HL-60 (cell line): ENCODE data around the gene RHOU.

Experiments used
- DNase-seq, 2 experiments: peaks; one replicate each; pipeline ENCODE4 v3.0.0-alpha.2; 2010 to 2020; ENCODE audit warnings: low read depth in 1 of 2, low spot score in 1 of 2
- H3K27ac ChIP-seq: fragments of 250-450 bp; sonication (Bioruptor Pico); replicated peaks from 2 replicates; pipeline ENCODE4 v1.5.1; 2020; ENCODE audit warnings: mild to moderate bottlenecking, moderate library complexity
- H3K27me3 ChIP-seq: fragments of 250-450 bp; sonication (Bioruptor Pico); 2 replicates; pipeline ENCODE4 v1.5.1; 2021; ENCODE audit warnings: mild to moderate bottlenecking, moderate library complexity; ENCODE audit not compliant: insufficient read depth, poor library complexity, severe bottlenecking
- H3K4me3 ChIP-seq: replicated peaks from 2 replicates; pipeline ENCODE4 v1.5.1; 2011; ENCODE audit warnings: mild to moderate bottlenecking, control low read depth, low read length; ENCODE audit not compliant: insufficient read depth
- GABPA ChIP-seq: IDR thresholded peaks from 2 replicates; pipeline ENCODE4 v1.6.1; 2012; ENCODE audit warnings: low read depth
- POLR2AphosphoS5 ChIP-seq: IDR thresholded peaks from 2 replicates; pipeline ENCODE4 v1.6.1; 2012; ENCODE audit warnings: low read depth
- SPI1 ChIP-seq: IDR thresholded peaks from 2 replicates; pipeline ENCODE4 v1.6.1; 2012; ENCODE audit warnings: low read depth, mild to moderate bottlenecking, borderline replicate concordance
- TF ChIP-seq, protein P1 (sequence below): IDR thresholded peaks from one replicate; pipeline ENCODE4 v1.5.1; 2011; ENCODE audit warnings: low read length, control low read depth, inconsistent platforms; ENCODE audit not compliant: insufficient read depth
- TF ChIP-seq, protein P2 (sequence below): IDR thresholded peaks from 2 replicates; pipeline ENCODE4 v1.6.1; 2012; ENCODE audit warnings: low read depth; ENCODE audit not compliant: insufficient replicate concordance

The RHOU gene

DNA sequence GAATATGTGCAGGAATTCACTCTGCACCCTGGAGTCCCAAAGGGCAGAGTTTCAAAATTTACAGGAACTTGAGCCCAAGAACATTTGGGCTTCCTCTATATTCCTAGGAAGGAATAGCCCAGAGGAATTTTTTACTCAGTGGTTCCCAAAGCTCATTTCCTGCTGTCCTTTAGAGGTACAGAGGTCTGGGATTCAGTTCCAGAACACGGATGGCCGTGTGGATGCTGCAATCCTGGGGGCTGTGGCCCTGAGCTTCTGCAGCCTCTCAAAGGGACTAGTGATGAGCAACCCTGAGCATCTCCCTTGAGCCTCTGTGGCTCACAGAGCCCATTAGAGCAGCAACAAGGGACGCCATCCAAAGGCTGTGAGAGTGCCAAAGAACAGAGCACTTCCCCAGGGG is 10.1 kb upstream of the RHOU start:
- Histone ChIP-seq H3K27me3 (no peaks in the 10 kb centered on the region), H3K27ac (no peak overlapping the region), H3K4me3 (no peak overlapping the region)
- no peak for DNase-seq
- TF ChIP-seq GABPA (no peak), SPI1 (no peak), POLR2AphosphoS5 (no peak)
- TF ChIP-seq, protein P1, sequence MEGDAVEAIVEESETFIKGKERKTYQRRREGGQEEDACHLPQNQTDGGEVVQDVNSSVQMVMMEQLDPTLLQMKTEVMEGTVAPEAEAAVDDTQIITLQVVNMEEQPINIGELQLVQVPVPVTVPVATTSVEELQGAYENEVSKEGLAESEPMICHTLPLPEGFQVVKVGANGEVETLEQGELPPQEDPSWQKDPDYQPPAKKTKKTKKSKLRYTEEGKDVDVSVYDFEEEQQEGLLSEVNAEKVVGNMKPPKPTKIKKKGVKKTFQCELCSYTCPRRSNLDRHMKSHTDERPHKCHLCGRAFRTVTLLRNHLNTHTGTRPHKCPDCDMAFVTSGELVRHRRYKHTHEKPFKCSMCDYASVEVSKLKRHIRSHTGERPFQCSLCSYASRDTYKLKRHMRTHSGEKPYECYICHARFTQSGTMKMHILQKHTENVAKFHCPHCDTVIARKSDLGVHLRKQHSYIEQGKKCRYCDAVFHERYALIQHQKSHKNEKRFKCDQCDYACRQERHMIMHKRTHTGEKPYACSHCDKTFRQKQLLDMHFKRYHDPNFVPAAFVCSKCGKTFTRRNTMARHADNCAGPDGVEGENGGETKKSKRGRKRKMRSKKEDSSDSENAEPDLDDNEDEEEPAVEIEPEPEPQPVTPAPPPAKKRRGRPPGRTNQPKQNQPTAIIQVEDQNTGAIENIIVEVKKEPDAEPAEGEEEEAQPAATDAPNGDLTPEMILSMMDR = no peak
- TF ChIP-seq, protein P2, sequence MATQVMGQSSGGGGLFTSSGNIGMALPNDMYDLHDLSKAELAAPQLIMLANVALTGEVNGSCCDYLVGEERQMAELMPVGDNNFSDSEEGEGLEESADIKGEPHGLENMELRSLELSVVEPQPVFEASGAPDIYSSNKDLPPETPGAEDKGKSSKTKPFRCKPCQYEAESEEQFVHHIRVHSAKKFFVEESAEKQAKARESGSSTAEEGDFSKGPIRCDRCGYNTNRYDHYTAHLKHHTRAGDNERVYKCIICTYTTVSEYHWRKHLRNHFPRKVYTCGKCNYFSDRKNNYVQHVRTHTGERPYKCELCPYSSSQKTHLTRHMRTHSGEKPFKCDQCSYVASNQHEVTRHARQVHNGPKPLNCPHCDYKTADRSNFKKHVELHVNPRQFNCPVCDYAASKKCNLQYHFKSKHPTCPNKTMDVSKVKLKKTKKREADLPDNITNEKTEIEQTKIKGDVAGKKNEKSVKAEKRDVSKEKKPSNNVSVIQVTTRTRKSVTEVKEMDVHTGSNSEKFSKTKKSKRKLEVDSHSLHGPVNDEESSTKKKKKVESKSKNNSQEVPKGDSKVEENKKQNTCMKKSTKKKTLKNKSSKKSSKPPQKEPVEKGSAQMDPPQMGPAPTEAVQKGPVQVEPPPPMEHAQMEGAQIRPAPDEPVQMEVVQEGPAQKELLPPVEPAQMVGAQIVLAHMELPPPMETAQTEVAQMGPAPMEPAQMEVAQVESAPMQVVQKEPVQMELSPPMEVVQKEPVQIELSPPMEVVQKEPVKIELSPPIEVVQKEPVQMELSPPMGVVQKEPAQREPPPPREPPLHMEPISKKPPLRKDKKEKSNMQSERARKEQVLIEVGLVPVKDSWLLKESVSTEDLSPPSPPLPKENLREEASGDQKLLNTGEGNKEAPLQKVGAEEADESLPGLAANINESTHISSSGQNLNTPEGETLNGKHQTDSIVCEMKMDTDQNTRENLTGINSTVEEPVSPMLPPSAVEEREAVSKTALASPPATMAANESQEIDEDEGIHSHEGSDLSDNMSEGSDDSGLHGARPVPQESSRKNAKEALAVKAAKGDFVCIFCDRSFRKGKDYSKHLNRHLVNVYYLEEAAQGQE = no peak

DNA sequence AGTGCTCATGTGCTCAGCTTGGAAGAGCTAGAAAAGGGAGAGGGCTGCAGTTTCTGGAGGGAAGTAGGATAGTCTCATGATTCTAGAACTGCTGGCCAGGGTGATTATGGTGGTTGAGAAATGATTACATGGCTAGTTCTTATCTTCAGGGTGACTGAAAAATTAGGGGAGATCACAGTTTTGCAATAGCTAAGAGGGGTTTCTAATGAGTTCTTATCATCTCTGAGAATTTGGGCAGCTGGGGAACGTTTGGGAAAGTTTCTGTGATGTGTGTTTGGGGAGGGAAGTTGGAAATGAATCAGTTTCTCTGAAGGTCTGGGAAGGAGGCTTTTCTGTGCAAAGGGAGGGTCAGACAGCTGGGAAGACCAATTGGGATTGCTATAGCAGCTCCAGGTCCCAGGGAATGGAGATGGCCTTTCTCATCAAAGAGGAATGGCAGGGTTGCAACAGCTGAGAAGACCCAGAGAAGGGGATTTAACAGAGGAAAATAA is 7.6 kb upstream of the RHOU start:
- no peak for DNase-seq
- H3K4me3 ChIP-seq = no peak overlapping the region
- TF ChIP-seq GABPA (no peak), SPI1 (no peak), POLR2AphosphoS5 (no peak)
- TF ChIP-seq, protein P2 = no peak
- TF ChIP-seq, protein P1 = no peak
- no peak overlapping the region for H3K27ac ChIP-seq
- H3K27me3 ChIP-seq = no peaks in the 10 kb centered on the region

DNA sequence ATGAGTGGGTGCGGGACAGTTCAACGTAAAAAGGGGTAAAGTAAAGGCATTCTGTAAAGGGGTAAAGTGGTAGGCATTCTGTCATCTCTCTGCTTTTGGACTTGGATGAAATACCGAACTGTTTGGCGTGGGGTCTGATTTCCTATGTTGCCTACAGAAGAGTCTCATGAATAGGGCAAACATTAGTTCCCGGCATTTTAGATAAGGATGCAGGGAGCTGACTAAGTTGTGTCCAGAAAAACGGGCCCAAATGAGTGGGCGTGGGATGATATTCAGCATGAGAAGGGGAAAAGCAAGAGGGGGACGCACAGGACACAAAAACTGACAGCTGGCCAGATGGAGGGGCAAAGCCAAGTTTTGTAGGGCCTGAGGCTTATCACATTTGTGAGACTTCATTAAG is 2.9 kb upstream of the RHOU start:
- H3K4me3 ChIP-seq = no peak overlapping the region
- H3K27ac ChIP-seq = no peak overlapping the region
- TF ChIP-seq, protein P2 = no peak
- TF ChIP-seq GABPA (no peak), POLR2AphosphoS5 (no peak), SPI1 (no peak)
- TF ChIP-seq, protein P1 = no peak
- no peak for DNase-seq
- H3K27me3 ChIP-seq = no peaks in the 10 kb centered on the region
